ENCODE measurements around the gene CDK13. TPM values are rescaled to one million over a fixed set of nuclear protein-coding genes. Genes with fewer than 3 reads are reported as not detected.

Gene CDK13
- total and polyA plus RNA-seq, 2 donors (not counting 3 experiments of a cell fraction or from before 2014, with no cell fraction given): 24.5 to 56.7 TPM

- no peak for DNase-seq (ENCODE audit: low read depth, low spot score)
- Histone ChIP-seq H3K27ac (ENCODE audit: insufficient read depth, low read depth, low read length) (no peak overlapping the region), H3K9me1 (replicated peaks; ENCODE audit: control insufficient read depth, extremely low read depth, insufficient read depth, low read length) (no peaks in the 10 kb centered on the region), H3K4me1 (ENCODE audit: control insufficient read depth, extremely low read depth, insufficient read depth, low read length) (no peaks in the 10 kb centered on the region), H3K9me3 (replicated peaks; ENCODE audit: control insufficient read depth, insufficient read depth, low read length) (no peaks in the 10 kb centered on the region), H4K20me1 (replicated peaks; ENCODE audit: control insufficient read depth, extremely low read depth, insufficient read depth, low read length) (no peaks in the 10 kb centered on the region), H3K27me3 (ENCODE audit: control insufficient read depth in 2 of 2, insufficient read depth in 2 of 2, low read length in 2 of 2) (no peaks in the 10 kb centered on the region), H2AFZ (ENCODE audit: low read depth, low read length) (no peak overlapping the region), H3K79me2 (ENCODE audit: control insufficient read depth, insufficient read depth, low read length) (peaks cover 3% of the 10 kb centered on the region), H3K4me2 (ENCODE audit: insufficient read depth, low read length) (no peak overlapping the region), H3K4me3 (replicated peaks in 1 of 3; ENCODE audit: insufficient read depth in 1 of 3, low read depth in 1 of 3, low read length in 3 of 3) (no peak overlapping the region), H3K9ac (replicated peaks; ENCODE audit: extremely low read depth, insufficient read depth, low read length) (no peak overlapping the region), H3K36me3 (ENCODE audit: control insufficient read depth in 2 of 2, extremely low read depth in 1 of 2, insufficient read depth in 2 of 2, low read length in 2 of 2) (peaks cover 0 to 2% of the 10 kb centered on the region in 2 experiments)
- ChIA-PET POLR2A (no interaction called here), CTCF (no interaction called here)
- FAIRE-seq: no peak
- intact Hi-C loops (cut with micrococcal nuclease) (no loop called here), dilution Hi-C loops (cut with MboI; ENCODE audit: extremely low pct_ligation_motif_present, low sequenced_read_pairs) (no loop called here)
- BruUV-seq (replicated peaks): no TSS peak
- TF ChIP-seq POLR2A (IDR thresholded peaks at IDR 0.05; ENCODE audit: low read depth, low read length): no peak
- TF ChIP-seq JUN (IDR thresholded peaks at IDR 0.05; ENCODE audit: borderline replicate concordance, insufficient read depth, insufficient read length, low read depth): no peak
- TF ChIP-seq, protein P1, sequence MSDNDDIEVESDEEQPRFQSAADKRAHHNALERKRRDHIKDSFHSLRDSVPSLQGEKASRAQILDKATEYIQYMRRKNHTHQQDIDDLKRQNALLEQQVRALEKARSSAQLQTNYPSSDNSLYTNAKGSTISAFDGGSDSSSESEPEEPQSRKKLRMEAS (IDR thresholded peaks at IDR 0.05; ENCODE audit: insufficient read depth, insufficient read length): no peak
- TF ChIP-seq EZH2 (IDR thresholded peaks at IDR 0.05; ENCODE audit: borderline replicate concordance, low read depth, low read length, severe bottlenecking): no peak
- TF ChIP-seq, protein P2, sequence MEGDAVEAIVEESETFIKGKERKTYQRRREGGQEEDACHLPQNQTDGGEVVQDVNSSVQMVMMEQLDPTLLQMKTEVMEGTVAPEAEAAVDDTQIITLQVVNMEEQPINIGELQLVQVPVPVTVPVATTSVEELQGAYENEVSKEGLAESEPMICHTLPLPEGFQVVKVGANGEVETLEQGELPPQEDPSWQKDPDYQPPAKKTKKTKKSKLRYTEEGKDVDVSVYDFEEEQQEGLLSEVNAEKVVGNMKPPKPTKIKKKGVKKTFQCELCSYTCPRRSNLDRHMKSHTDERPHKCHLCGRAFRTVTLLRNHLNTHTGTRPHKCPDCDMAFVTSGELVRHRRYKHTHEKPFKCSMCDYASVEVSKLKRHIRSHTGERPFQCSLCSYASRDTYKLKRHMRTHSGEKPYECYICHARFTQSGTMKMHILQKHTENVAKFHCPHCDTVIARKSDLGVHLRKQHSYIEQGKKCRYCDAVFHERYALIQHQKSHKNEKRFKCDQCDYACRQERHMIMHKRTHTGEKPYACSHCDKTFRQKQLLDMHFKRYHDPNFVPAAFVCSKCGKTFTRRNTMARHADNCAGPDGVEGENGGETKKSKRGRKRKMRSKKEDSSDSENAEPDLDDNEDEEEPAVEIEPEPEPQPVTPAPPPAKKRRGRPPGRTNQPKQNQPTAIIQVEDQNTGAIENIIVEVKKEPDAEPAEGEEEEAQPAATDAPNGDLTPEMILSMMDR (IDR thresholded peaks at IDR 0.05; ENCODE audit: extremely low read depth in 1 of 2, insufficient read depth in 1 of 2, low read depth in 1 of 2, low read length in 2 of 2): no peak
- TF ChIP-seq GATA2 (IDR thresholded peaks at IDR 0.05; ENCODE audit: insufficient read depth, insufficient read length, low read depth, low read length): no peak
- TF ChIP-seq FOS (IDR thresholded peaks at IDR 0.05; ENCODE audit: borderline replicate concordance, insufficient read depth, low read length): no peak
- TF ChIP-seq POLR2AphosphoS5 (IDR thresholded peaks at IDR 0.05; ENCODE audit: insufficient read depth, low read depth, low read length): no peak
These were observed 50.8 kb downstream of the CDK13 start for GRCh38 chr7:40000734-40001315.
